Fibroblast of peridontal ligament (primary cell): ENCODE measurements around the gene ERICH3.

Experiments
- DNase-seq: peaks from one replicate; pipeline ENCODE4 v3.0.0-alpha.2; 2010; ENCODE audit errors: extremely low read depth

The ERICH3 gene, protein sequence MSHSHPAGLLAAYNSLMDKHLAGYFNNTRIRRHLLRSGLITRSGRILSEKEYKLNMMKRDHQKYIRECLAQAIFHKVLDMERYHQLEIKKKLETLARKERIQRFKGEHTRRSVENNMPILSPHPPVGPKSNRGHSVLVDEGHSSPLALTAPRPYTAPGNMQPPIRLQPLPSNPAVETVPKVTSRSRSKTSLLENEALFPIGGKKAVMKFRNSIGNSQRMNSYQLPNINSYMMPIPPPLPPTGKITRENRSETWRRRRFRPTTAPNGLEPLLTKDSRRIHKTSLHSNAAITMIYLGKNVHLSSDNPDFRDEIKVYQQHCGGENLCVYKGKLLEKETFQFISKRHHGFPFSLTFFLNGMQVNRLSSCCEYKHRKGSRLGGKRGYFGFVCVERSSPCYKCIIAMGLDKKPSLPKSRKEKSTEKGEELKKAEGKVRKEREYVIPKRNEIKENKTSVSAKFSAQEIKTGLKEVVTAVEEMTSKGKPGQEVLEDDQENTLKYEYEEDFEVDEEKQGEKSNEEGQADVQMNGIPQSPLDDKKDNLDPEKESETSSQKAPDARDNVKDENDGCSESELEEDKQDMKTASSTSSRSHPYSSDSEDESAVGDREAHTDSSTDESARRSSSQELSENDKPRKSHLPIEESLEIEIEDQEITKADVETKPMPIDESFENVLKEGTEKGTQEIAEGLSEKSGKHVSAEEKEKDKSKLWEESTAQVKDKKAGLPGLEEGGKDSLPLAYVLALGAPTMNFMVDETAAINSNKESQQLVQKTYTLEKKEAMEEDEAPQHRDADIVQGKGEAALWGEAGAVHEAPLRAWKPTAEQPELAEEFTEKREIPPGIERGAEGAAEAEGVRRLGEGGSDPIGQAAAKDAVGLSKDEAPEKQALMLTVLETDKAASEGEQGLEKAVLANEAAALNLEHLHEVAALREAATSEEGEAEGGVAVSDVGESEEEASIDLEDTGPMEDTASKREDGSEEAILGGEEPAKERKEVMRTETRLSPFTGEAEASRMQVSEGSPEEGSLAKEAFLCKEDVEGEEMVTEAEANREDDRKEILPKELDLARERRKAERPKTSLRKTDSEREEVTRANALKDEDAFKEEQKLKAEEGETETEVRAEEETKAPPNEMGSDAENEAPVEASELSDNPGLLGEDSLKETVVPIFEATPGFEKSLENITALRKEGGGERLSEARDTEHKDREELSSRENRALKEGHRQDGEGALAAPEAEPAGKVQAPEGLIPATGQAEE (N-terminal part only)

DNA sequence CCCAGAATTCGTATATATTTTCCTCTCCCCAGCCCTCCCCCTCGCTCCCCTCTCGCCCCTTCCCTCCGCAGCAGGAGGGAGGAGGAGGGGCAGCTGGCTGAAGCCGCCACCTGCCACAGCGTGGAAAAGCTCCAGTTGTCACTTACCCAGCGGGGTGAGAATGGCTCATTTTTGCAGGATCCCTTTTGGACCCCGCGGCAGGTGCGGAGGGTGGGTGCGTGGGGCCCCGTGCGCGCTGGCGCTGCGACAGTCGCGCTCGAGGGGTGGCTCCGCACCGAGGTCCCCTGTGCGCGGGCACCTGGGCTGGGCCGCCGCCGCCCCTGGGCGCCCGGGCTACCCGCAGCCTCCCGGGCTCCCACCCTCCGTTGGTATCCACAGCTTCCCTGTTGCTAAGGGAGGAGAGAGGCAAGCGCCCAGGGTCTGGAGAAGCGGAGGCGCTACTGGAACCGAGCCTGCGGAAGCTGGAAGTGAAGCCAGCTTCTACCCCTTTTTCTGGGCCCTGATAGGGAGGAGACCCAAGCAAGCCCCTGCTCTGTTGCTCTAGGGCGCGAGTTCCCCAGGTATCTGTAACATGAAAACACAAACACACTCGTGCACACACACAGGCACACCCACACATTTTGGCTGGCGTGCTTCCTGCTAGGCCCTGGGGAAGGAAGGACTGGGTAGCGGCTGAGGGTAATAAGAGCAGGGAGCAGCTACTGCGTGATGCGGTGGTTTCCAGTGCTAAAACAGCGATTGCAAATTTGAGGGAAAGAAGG lies at the start of gene ERICH3:
Gene ERICH3 (minus strand): TSS at position 442 of the 761 bp plus-strand sequence. CDS start 273 bp downstream, at position 169.
- DNase-seq: peak; percentile 45

DNA sequence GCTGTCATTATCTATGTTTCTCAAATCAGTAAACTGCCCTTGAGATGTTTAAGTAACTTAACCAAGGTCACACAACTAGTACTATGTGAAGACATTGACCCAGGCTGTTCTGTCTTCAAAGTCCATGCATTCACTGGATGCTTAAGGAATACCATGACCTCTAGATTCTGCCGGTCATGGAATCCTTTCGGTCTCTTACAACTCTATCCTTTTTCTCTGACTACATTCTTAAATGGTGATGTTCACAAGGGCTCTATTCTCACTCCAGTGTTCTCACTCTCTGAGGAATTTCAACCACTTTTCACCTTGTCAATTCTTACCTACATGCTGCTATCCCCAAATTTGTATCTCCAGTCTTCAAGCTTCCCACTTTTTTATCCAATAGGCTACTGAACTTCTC lies 44.0 kb upstream of the ERICH3 start:
- no peak for DNase-seq

GRCh38 chr1:74716822-74717221 lies 43.2 kb upstream of the ERICH3 start:
- no peak for DNase-seq

- no peak for DNase-seq
Observed at GRCh38 chr1:74715806-74716205, 42.2 kb upstream of the ERICH3 start.

GRCh38 chr1:74715236-74715502 lies 41.6 kb upstream of the ERICH3 start:
- no peak for DNase-seq

GRCh38 chr1:74714429-74715235 lies 41.0 kb upstream of the ERICH3 start:
- no peak for DNase-seq

- no peak for DNase-seq
Observed at GRCh38 chr1:74713849-74714248, 40.3 kb upstream of the ERICH3 start.

- no peak for DNase-seq
Observed at GRCh38 chr1:74712881-74713280, 39.3 kb upstream of the ERICH3 start.

DNA sequence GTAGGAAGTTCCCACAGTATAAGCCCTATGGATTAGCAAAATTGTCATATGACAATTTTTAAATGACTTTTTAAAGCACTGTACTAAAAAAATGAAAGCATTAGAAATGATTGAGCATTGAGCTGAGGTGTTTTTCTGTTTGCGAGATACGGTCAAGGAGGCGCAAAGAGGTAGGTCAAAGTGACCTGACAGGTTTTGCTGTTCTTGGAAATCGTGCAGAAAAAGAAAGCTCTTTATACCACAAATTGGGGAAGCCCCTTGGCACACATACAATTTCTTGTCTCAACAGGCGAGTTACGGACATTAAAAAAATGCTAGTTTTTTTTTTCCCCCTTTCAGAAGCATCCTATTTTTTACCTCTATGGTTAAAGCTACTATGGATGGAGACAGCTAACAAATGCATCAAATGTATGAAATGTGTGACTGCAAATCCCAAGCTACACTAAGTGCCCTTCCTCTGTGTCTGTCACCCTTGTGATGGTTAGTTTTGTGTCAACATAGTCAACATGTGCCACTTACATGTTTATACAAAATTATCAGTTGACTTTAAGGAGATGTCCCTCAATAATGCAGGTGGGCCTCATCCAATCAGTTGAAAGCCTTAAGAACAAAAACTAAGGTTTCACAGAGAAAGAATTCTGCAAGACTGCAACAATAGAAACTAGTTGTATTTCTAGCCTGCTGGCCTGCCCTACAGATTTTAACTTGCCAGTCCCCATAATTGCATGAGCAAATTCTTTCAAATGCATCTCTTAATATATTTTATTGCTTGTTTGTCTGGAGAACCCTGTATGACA lies 30.0 kb upstream of the ERICH3 start:
- DNase-seq: no peak

- no peak for DNase-seq
Observed at GRCh38 chr1:74699331-74699730, 25.7 kb upstream of the ERICH3 start.

GRCh38 chr1:74697832-74698231 lies 24.2 kb upstream of the ERICH3 start:
- DNase-seq: no peak

DNA sequence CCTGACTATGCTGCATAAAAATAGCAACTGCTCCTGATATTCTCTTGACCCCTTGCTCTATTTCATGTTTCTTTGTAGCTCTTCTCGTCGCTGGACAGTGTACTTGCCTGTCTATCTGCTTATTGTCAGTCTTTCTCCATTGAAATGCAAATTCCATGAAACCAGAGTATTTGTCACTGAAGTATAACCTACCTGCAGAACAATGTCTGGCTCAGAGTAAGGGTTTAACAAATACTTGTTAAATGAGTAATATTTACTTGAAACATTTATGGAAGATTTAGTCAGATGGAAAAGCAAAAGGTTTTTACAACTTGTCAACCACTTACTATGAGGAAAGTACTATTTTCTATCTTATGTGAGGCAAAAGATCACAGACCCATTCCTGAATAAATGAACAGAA lies 19.9 kb upstream of the ERICH3 start:
- peak; percentile 53 for DNase-seq

- no peak for DNase-seq
Observed at GRCh38 chr1:74690909-74691308, 17.3 kb upstream of the ERICH3 start.

DNA sequence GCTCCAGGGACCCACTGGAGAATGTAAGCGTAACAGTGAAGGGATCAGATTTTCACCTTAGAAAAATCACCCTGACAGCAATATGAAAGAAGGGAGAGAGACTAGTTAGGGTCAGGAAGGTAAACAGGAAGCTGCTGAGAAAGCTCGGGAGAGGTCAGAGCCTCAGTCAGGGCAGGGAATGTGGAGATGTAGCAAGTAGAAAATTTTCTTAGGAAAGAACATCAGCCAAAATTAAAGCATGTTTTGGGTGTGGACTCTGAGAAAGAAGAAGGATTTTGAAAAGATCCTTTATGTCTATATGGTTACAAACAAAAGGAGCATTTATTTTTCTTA lies 16.7 kb upstream of the ERICH3 start:
- no peak for DNase-seq

DNA sequence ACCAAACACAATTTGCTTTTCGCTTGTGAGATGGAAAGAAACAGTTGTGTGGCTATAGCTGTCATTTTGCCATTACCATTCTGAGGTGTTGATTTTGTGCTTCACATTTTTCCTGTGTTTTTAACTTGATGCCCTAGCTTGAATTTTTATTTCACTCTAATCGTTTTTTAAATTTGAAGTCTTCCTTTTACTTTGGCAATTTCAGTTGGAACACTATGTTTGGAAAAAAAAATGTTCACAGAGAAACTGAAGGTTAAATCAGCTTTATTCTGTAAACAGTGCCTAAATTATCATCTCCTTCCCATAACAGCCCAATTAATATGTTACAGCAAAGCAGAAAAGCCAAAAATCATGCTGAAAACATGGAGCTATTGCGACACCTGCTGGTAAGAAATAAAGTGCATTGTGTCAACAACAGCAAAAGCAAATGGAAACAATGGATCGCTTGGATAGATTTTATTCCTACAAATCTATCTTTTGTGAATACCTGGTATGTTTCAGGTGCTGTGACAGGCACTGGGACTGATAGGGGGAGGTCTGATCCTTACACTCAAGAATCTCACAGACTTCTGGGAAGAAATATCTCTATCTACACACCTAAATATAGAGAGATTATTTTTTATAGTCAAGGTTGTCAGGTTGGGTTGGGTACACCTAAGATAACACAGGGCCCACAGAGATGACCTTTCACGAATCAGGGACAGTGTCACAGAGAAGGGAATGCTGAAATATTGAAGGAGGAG lies 16.2 kb upstream of the ERICH3 start:
- DNase-seq: peak; percentile 84

DNA sequence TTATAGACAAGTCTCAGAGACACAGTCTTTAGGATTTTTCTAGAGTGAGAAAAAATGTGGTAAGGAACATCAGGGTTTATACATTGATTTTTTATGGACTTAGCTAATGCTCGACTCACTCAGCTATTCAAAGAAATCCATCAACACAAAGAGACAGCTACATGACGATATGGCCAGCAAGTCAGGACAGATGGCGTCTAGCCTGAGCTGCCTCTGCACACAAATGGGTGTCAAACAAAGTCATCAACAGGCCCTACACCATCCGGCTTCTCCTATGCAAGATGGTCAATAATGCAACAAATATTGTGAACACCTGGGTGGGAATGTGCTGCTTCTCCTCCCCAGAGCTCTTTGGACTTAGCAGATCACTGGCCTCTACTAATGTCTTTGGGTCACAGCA lies 13.3 kb upstream of the ERICH3 start:
- no peak for DNase-seq

DNA sequence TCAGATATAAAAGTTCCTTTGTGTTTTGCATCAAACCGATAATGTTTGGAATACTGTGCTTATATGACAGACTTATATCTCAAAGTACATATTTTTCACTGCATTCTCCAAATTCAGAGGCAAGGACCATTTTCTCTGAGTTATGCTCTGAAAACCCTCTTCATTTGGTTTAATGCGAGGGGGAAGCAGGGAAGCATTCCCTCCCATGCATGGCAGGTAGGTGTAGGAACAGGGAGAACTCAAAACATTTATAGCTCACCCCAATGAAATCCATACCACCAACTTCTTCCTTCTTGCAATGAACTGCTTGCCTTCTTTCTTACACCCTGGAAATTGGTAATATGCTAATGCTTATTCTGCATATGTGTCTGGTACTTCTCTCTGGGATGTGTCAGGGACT lies 10.7 kb upstream of the ERICH3 start:
- DNase-seq: no peak

- no peak for DNase-seq
Observed at GRCh38 chr1:74683656-74684055, 10.1 kb upstream of the ERICH3 start.

GRCh38 chr1:74681851-74682250 lies 8.3 kb upstream of the ERICH3 start:
- DNase-seq: no peak
